VCaP (cell line): ENCODE results near the gene PAX4.
"Not testable (repeated sequence)": the region's sequence is repeated elsewhere in the genome, so short reads cannot be mapped to it uniquely, and the experiment has no call there.

Experiments
- H3K27ac ChIP-seq: fragments of 450-650 bp; 2 replicates; pipeline ENCODE4 v1.5.1; 2017
- TF ChIP-seq, protein P1 (sequence below): fragments of 450-650 bp; conservative IDR thresholded peaks from 2 replicates; pipeline ENCODE4 v1.5.1; 2017; ENCODE audit warnings: mild to moderate bottlenecking, moderate library complexity

Gene PAX4

DNA sequence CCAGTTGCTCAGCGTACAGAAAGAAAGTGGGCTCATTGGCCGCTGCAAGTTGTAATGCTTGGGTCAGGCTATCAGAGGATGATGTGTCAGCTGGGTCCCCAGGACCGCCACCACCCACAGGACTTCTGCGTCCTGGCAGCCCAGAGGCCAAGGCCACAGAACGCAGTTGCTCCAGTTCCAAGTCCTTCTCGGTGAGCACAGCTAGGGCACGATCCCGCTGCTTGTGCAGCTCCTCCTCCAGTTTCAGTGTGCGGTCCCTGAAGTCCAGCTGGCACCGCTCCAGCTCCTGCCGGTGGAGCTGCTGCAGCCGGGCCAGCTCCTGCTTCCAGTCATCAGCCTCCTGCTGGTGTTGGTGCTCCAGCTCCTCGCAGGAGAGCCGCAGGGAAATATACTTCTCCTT, 35.6 kb downstream of the PAX4 start:
- no peak overlapping the region for H3K27ac ChIP-seq
- TF ChIP-seq, protein P1, sequence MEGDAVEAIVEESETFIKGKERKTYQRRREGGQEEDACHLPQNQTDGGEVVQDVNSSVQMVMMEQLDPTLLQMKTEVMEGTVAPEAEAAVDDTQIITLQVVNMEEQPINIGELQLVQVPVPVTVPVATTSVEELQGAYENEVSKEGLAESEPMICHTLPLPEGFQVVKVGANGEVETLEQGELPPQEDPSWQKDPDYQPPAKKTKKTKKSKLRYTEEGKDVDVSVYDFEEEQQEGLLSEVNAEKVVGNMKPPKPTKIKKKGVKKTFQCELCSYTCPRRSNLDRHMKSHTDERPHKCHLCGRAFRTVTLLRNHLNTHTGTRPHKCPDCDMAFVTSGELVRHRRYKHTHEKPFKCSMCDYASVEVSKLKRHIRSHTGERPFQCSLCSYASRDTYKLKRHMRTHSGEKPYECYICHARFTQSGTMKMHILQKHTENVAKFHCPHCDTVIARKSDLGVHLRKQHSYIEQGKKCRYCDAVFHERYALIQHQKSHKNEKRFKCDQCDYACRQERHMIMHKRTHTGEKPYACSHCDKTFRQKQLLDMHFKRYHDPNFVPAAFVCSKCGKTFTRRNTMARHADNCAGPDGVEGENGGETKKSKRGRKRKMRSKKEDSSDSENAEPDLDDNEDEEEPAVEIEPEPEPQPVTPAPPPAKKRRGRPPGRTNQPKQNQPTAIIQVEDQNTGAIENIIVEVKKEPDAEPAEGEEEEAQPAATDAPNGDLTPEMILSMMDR, result no peak

DNA sequence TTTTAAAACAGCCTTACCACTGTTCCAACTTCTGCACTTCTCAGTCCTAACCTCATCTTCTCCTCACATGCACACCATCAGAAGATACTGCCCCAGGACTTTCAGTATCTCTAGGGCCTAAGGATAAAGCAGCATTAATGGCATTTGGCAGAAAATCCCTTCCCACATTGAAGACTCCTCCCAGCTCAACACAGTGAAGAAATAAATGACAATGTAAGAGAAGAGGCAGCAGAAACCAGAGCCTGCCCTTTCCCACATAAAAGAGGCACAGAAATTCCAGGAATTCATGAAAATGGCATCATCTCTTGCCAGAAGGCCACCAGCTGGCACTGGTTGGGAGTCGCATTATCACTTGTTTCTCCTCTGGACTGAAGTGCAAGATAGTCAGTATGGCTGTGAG, 36.2 kb downstream of the PAX4 start:
- H3K27ac ChIP-seq, result no peak overlapping the region
- TF ChIP-seq, protein P1, result no peak

- TF ChIP-seq, protein P1, result no peak
- no peak overlapping the region for H3K27ac ChIP-seq
Measured at GRCh38 chr7:127580612-127581011, 37.3 kb downstream of the PAX4 start.

DNA sequence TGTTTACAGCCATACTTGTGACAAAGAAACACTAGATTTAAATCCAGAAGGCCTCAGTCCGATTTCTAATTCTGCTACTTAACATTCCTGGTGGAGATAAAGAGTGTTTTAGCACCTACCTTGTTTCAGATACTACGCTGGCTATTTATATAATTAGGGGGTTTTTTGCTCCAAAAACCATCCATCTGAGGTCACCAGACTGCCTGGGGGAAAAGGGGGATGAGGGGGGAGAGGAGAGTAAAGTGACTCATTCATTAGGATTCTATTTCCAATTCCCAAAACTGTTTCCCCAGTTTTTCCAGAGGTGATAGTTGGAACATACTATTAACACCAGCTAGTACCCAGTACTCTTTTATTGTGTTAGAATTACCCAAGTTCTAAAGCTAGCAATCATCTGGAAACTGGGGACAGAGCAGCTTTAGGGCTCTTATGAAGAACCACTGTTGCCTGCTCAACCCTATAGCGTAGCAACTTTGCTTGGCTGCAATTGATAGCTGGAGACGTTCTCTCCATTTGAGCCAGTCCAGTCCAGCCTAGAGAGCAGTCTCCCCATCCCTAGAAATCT, 39.1 kb downstream of the PAX4 start:
- TF ChIP-seq, protein P1, result no peak
- peak overlapping the region; percentile 24; the same call in 1 of the 2 replicates for H3K27ac ChIP-seq

- TF ChIP-seq, protein P1, result peak; percentile 60
- peak overlapping the region; percentile 24; the same call in 1 of the 2 replicates for H3K27ac ChIP-seq
Measured at GRCh38 chr7:127578036-127578684, 39.8 kb downstream of the PAX4 start.

- TF ChIP-seq, protein P1, result no peak
- H3K27ac ChIP-seq, result no peak overlapping the region
Measured at GRCh38 chr7:127571741-127572505, 46.0 kb downstream of the PAX4 start.

DNA sequence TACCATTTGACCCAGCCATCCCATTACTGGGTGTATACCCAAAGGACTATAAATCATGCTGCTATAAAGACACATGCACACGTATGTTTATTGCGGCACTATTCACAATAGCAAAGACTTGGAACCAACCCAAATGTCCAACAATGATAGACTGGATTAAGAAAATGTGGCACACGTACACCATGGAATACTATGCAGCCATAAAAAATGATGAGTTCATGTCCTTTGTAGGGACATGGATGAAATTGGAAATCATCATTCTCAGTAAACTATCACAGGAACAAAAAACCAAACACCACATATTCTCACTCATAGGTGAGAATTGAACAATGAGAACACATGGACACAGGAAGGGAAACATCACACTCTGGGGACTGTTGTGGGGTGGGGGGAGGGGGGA, 49.9 kb downstream of the PAX4 start:
- not testable (repeated sequence) for H3K27ac ChIP-seq

GRCh38 chr7:127566242-127566641, 51.7 kb downstream of the PAX4 start:
- TF ChIP-seq, protein P1, result no peak
- H3K27ac ChIP-seq, result peak overlapping the region; percentile 36; the same call in 1 of the 2 replicates
